ENCODE results near the gene EEF1AKMT4.

The EEF1AKMT4 gene

DNA sequence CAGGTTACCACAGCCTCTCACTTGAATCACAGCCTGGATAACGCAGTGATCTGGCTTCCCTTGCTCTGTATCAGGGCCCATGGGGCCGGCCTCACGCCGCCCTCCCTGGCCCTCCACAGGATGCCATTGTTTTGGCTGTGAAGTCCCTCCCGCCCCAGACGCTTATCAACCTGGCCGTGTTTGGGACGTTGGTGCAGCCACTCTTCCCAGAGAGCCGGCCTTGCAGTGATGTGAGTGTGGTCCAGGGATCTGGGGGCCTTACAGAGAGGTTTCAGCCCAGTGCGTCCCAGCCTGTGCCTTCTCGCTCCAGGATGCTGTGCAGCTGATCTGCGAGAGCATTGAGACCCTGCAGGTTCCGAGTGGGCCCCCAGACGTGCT lies 13.4 kb upstream of the EEF1AKMT4 start:
- DNase-seq = no peak

GRCh38 chr3:184236636-184237035 lies 12.8 kb upstream of the EEF1AKMT4 start:
- no peak for DNase-seq

DNA sequence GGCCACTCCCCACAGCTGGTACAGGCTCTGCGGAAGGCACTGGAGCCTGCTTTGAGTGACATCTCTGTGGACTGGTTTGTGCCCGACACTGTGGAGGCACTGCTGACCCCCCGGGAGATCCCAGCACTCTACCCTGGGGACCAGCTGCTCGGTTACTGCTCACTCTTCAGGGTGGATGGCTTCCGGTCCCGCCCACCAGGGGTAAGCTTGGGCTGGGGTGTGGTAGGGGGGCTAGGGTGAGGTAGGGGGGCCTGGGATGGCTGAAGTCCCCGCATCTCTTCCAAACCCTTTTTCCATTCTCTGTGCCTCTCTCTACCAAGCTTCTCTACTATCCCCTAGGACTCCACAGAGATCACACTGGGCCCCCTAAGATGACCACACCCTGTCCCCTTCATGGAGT lies 12.3 kb upstream of the EEF1AKMT4 start:
- DNase-seq = no peak

DNA sequence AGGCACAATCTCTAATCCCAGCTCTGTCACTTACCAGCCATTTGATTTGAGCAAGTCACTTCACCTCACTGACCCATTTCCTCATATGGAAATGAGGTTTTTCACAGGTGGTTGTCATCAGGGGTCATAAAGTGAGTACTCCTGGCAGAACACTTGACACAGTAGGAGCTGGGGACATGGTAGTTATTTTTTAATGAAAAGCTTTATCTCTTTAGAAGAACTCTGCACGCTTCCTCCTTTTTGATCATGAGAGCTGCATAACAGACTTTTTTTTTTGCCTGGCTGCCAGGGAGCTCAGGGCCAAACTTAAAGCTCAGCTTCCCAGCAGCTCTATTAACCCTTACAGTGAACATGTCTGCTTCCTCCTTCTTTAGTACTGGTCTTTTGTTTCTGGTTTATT lies 11.7 kb upstream of the EEF1AKMT4 start:
- no peak for DNase-seq

- DNase-seq = no peak
These were observed 11.1 kb upstream of the EEF1AKMT4 start for GRCh38 chr3:184238246-184238818.

DNA sequence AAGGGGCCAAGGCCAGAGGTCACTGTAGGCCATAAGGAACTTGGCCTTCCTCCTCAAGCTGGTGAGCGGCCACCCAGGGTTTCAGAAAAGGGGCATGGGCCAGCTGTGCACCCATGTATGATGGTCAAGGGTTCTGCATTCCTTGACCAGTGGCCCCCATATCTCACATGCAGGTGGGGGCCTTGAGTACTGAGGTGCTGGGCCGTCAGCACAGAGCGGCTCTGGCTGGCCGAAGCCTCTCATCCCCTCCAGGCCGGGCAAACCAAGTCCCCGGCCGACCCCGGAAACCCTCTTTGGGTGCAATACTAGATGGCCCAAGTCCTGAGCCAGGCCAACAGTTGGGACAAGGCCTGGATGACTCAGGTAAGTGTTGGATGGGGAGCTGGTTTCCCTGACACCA lies 10.3 kb upstream of the EEF1AKMT4 start:
- DNase-seq = no peak

- no peak for DNase-seq
These were observed 9.8 kb upstream of the EEF1AKMT4 start for GRCh38 chr3:184239708-184240107.

GRCh38 chr3:184240384-184241140 lies 8.9 kb upstream of the EEF1AKMT4 start:
- no peak for DNase-seq

DNA sequence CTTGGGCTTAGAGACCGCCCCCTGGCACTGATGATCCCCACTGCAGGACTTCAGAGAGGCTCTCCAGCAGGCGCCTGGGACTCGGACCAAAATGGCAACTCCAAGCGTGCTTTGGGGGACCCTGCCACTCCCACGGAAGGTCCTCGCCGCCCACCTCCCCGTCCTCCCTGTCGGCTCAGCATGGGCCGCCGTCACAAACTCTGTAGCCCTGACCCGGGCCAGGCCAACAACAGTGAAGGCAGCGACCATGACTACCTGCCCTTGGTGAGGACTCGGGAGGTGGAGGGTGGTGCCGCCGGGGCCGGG lies 8.4 kb upstream of the EEF1AKMT4 start:
- no peak for DNase-seq

DNA sequence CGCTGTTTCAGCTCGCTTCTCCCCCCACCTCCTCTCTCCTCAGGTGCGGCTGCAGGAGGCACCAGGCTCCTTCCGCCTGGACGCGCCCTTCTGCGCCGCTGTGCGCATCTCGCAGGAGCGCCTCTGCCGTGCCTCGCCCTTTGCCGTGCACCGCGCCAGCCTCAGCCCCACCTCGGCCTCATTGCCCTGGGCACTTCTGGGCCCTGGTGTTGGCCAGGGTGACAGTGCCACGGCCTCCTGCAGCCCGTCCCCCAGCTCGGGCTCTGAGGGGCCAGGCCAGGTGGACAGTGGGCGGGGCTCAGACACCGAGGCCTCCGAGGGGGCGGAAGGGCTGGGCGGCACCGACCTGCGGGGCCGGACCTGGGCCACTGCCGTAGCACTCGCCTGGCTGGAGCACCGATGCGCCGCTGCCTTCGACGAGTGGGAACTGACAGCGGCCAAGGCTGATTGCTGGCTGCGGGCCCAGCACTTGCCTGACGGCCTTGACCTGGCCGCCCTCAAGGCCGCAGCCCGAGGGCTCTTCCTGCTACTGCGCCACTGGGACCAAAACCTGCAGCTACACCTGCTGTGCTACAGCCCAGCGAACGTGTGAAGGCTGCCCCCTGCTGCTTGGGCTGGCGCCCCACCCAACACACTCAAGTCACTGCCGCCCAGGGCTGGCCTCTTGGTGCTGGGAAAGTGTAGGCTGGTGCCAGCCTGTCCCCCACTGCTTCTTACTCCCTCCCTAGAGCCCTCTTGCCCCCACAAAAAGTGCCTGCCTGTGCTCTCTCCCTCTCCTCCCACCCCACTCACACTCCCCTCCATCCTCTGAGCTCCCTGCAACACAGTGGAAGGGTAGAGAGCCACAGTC lies 7.8 kb upstream of the EEF1AKMT4 start:
- DNase-seq = no peak

DNA sequence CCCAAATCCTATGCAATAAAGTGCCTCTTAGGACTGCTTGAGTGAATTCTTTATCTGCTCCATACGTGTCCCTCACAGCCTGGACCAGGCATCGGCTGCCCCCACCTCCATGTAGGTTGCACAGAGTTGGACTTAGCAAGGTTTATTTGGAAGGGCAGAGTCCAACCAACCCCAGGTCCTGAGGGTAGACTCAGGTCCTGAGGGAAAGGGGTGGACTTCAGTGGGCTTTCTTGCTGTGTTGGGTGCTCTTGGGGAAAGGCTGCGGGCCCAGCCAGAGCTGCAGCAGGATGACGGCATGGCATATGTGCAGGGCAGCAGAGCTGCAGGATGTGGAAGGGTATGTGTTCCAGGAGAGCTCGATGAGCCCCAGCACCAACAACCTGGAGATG lies 7.2 kb upstream of the EEF1AKMT4 start:
- no peak for DNase-seq

DNA sequence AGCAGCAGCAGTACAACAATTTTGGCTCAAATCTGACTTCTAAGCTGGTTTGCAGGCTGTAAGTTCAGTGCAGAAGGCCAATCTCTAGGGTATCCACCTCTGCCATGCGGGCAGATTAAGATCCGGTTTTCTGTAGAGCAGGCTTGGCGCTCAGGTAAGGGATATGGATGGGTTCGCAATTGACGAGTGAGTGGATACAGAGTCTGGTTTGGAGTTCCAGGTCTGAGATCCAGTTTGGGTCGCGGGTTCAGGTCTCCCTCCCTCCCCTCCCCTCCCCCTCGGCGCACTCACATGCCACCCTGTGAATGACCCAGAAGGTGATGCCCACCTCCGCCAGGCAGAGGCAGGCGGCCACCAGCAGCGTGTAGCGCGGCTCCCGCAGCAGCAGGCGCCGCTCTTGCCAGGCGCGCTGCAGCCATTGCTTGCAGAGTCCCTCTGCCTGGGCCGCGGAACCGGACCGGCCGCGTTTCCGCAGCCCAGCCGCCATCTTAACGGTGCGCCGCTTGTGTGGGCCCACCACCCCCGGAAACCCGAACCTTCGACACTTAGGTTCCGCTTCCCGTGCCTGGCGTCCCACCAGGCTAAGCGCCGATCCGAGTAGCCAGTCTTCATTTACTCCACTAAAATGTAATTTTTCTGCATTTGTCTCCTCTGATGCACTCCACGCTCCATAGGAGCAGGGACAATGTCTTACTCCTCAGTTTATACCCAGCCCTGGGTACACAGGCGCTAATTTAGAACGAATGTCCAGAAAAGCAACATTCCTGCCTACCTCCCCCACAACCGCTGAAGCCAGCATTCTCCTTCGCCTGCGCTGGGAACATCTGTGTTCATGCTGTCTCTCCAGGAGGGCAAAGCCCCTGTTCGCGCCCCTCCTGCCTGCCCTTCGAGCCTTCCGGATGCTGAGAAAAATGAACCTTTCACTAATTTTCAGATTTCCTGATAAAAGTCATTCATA lies 739 bp upstream of the EEF1AKMT4 start, which contains the start of gene ALG3:
TSS of gene ALG3 (minus strand) at position 509 of the 958 bp plus-strand sequence. CDS start at position 487, 22 bp downstream.
- DNase-seq = peak; percentile 29

GRCh38 chr3:184250167-184250828 lies 826 bp downstream of the EEF1AKMT4 start:
- DNase-seq = peak; percentile 82

GRCh38 chr3:184255291-184256039 lies 6.0 kb downstream of the EEF1AKMT4 start:
- no peak for DNase-seq

DNA sequence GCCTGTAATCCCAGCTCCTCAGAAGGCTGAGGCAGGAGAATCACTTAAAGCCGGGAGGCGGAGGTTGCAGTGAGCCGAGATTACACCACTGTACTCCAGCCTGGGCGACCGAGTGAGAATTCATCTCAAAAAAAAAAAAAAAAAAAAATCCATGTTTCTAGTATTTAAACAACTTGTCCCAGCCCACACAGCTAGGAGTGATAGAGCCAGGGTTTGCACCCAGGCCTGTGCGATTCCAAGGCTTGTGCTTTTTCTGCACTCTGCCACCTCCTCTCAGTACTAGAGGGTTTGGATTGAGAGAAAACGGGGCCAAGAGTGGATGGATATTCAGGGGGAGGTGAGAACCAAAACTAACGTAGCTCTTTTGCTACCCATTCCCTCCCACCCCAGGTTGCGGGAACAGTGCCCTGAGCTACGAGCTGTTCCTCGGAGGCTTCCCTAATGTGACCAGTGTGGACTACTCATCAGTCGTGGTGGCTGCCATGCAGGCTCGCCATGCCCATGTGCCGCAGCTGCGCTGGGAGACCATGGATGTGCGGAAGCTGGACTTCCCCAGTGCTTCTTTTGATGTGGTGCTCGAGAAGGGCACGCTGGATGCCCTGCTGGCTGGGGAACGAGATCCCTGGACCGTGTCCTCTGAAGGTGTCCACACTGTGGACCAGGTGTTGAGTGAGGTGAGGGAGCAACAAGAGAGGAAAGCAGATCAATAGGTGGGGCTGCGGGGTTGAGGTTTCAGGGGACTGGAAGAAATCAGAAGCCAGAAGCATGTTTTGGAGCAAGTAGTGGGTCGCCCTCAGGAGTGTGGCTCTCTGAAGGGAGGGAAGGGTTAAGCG lies 7.8 kb downstream of the EEF1AKMT4 start:
- no peak for DNase-seq

GRCh38 chr3:184258926-184259325 lies 9.5 kb downstream of the EEF1AKMT4 start:
- DNase-seq = no peak

DNA sequence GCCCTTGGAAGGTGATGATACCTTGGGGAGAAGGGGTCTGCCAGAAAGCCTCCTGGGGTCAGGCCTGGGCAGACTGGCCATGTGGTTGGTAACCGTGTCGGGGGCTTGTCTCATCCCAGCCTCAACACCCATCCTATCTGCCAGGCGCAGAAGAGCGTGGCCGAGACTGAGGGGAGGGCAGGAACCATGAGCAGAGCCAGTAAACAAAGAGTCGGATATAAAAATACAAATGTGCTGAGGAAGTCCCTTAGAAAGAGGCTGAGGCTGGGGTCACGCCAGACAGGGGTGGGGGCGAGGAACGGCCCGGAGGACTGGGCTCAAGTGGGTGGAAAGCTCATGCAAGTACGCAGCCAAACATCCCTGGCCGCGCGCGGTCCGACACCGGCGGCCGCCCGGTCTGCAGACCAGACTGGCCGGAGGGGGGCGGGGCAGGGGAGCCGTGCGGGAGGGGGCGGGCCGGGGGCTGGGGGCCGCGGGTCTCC lies 10.0 kb downstream of the EEF1AKMT4 start:
- DNase-seq = no peak

GRCh38 chr3:184259878-184260723 lies 10.6 kb downstream of the EEF1AKMT4 start:
- no peak for DNase-seq

DNA sequence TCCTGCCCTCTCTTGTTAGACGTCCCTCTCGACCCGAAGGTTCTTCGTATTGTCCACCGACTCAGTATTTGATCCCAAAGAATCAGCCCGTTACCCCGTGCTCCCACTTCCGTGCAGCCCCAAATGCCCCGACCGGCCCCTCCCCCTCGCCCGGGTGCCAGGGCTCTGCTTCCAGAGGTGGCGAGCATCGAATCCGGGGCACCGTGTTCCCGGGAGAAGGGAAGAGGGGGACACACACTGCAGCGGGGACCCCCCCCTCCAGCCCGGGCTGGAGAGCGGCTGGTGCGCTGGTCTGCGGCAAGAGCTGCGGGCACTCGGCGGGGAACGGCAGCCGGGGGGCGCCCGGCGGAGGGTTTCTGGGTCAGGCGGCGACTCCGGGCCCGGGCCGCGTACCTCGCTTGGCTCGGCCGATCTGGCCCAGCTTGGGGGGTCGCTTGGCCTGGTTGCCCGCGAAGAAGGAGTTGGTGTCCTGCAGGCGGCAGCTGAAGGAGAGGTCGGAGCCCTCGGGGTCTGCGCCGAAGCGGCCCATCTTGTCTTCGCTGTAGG lies 11.3 kb downstream of the EEF1AKMT4 start:
- DNase-seq = no peak
